Fibroblast of skin of abdomen (primary cell): ENCODE data around the gene C3orf22.

Source experiments
- DNase-seq: peaks from one replicate; pipeline ENCODE4 v3.0.0-alpha.2; 2013

Gene C3orf22

GRCh38 chr3:126512026-126512425, 46.7 kb downstream of the C3orf22 start:
- DNase-seq: no peak

GRCh38 chr3:126511291-126511690, 47.4 kb downstream of the C3orf22 start:
- DNase-seq: no peak

- no peak for DNase-seq
These were observed 48.3 kb downstream of the C3orf22 start for GRCh38 chr3:126510308-126510910.

GRCh38 chr3:126509597-126510307, 49.0 kb downstream of the C3orf22 start:
- no peak for DNase-seq

- no peak for DNase-seq
These were observed 50.2 kb downstream of the C3orf22 start for GRCh38 chr3:126508564-126508964.

- DNase-seq: no peak
These were observed 50.8 kb downstream of the C3orf22 start for GRCh38 chr3:126507886-126508285.

- DNase-seq: no peak
These were observed 55.0 kb downstream of the C3orf22 start for GRCh38 chr3:126503701-126504100.

- no peak for DNase-seq
These were observed 56.1 kb downstream of the C3orf22 start for GRCh38 chr3:126502656-126503055.

- no peak for DNase-seq
These were observed 57.0 kb downstream of the C3orf22 start for GRCh38 chr3:126501736-126502135.

GRCh38 chr3:126501054-126501453, 57.7 kb downstream of the C3orf22 start:
- DNase-seq: no peak

GRCh38 chr3:126500016-126500415, 58.7 kb downstream of the C3orf22 start:
- no peak for DNase-seq
